Measurements from ENCODE around the gene RER1. TPM values are rescaled to one million over a fixed set of nuclear protein-coding genes. Genes with fewer than 3 reads are reported as not detected.

Gene RER1
- total RNA-seq, 1 donor from 2014 or later = 99.3 TPM

GRCh38 chr1:2425892-2426291, 34.3 kb downstream of the RER1 start:
- Mint-ChIP-seq H3K36me3 (ENCODE audit: insufficient read depth) (no peaks in the 10 kb centered on the region), H3K27me3 (peaks cover 15% of the 10 kb centered on the region), H3K4me3 (ENCODE audit: low read depth) (no peak overlapping the region), H3K27ac (no peak overlapping the region), H3K9me3 (ENCODE audit: low read depth) (peaks cover 3% of the 10 kb centered on the region), H3K4me1 (ENCODE audit: low read depth) (no peaks in the 10 kb centered on the region)
- no peak for DNase-seq (ENCODE audit: low spot score, unreplicated experiment)
- no peak for TF ChIP-seq CTCF (IDR thresholded peaks at IDR 0.05; ENCODE audit: unreplicated experiment)

GRCh38 chr1:2426540-2426939, 34.9 kb downstream of the RER1 start:
- Mint-ChIP-seq H3K4me1 (ENCODE audit: low read depth) (no peaks in the 10 kb centered on the region), H3K27ac (no peak overlapping the region), H3K9me3 (ENCODE audit: low read depth) (peaks cover 3% of the 10 kb centered on the region), H3K4me3 (ENCODE audit: low read depth) (no peak overlapping the region), H3K27me3 (peaks cover 15% of the 10 kb centered on the region), H3K36me3 (ENCODE audit: insufficient read depth) (no peaks in the 10 kb centered on the region)
- DNase-seq (ENCODE audit: low spot score, unreplicated experiment) = no peak
- no peak for TF ChIP-seq CTCF (IDR thresholded peaks at IDR 0.05; ENCODE audit: unreplicated experiment)

- no peak overlapping the region for H3K4me3 Mint-ChIP-seq (ENCODE audit: low read depth)
- DNase-seq (ENCODE audit: low spot score, unreplicated experiment) = no peak
- H3K4me1 Mint-ChIP-seq (ENCODE audit: low read depth) = no peaks in the 10 kb centered on the region
- no peaks in the 10 kb centered on the region for H3K36me3 Mint-ChIP-seq (ENCODE audit: insufficient read depth)
- H3K27me3 Mint-ChIP-seq = peaks cover 15% of the 10 kb centered on the region
- no peak overlapping the region for H3K27ac Mint-ChIP-seq
- TF ChIP-seq CTCF (IDR thresholded peaks at IDR 0.05; ENCODE audit: unreplicated experiment) = no peak
- peaks cover 3% of the 10 kb centered on the region for H3K9me3 Mint-ChIP-seq (ENCODE audit: low read depth)
These were observed 35.4 kb downstream of the RER1 start for GRCh38 chr1:2427051-2427450.

- H3K9me3 Mint-ChIP-seq (ENCODE audit: low read depth) = peaks cover under 1% of the 10 kb centered on the region
- TF ChIP-seq CTCF (IDR thresholded peaks at IDR 0.05; ENCODE audit: unreplicated experiment) = no peak
- no peaks in the 10 kb centered on the region for H3K4me1 Mint-ChIP-seq (ENCODE audit: low read depth)
- no peak overlapping the region for H3K4me3 Mint-ChIP-seq (ENCODE audit: low read depth)
- peaks cover 7% of the 10 kb centered on the region for H3K27me3 Mint-ChIP-seq
- no peak for DNase-seq (ENCODE audit: low spot score, unreplicated experiment)
- no peaks in the 10 kb centered on the region for H3K36me3 Mint-ChIP-seq (ENCODE audit: insufficient read depth)
- no peak overlapping the region for H3K27ac Mint-ChIP-seq
These were observed 36.3 kb downstream of the RER1 start for GRCh38 chr1:2427976-2428375.

- Mint-ChIP-seq H3K4me3 (ENCODE audit: low read depth) (no peak overlapping the region), H3K36me3 (ENCODE audit: insufficient read depth) (no peaks in the 10 kb centered on the region), H3K4me1 (ENCODE audit: low read depth) (no peaks in the 10 kb centered on the region), H3K27me3 (peaks cover 3% of the 10 kb centered on the region), H3K27ac (no peak overlapping the region), H3K9me3 (ENCODE audit: low read depth) (no peaks in the 10 kb centered on the region)
- DNase-seq (ENCODE audit: low spot score, unreplicated experiment) = no peak
- TF ChIP-seq CTCF (IDR thresholded peaks at IDR 0.05; ENCODE audit: unreplicated experiment) = no peak
These were observed 36.8 kb downstream of the RER1 start for GRCh38 chr1:2428490-2428889.
